Suprapubic skin (tissue), 4 donors: ENCODE measurements around the gene KIAA0825. TPM values are rescaled to one million over a fixed set of nuclear protein-coding genes. Genes with fewer than 3 reads are reported as not detected.

Experiments used
- DNase-seq, 2 donors: peaks; one replicate each; pipeline ENCODE4 v3.0.0-alpha.2; 2019; ENCODE audit warnings: low spot score in 2 of 2
- H3K27ac ChIP-seq: fragments of 200-600 bp; sonication (generic); one replicate; pipeline ENCODE4 v1.5.1; 2019
- H3K27me3 ChIP-seq: fragments of 200-600 bp; sonication (generic); one replicate; pipeline ENCODE4 v1.5.1; 2019
- H3K36me3 ChIP-seq: fragments of 200-600 bp; sonication (generic); one replicate; pipeline ENCODE4 v1.5.1; 2019
- H3K4me1 ChIP-seq: fragments of 200-600 bp; sonication (generic); one replicate; pipeline ENCODE4 v1.5.1; 2019
- H3K4me3 ChIP-seq: fragments of 200-600 bp; sonication (generic); one replicate; pipeline ENCODE4 v1.5.1; 2019; ENCODE audit warnings: mild to moderate bottlenecking
- H3K9me3 ChIP-seq: fragments of 200-600 bp; sonication (generic); one replicate; pipeline ENCODE4 v1.5.1; 2019
- EP300 ChIP-seq: sonication (generic); formaldehyde crosslinking; IDR thresholded peaks from one replicate; pipeline ENCODE4 v1.6.1; 2017; ENCODE audit warnings: antibody characterized with exemption
- POLR2A ChIP-seq, 2 donors: fragments of 450-650 bp; IDR thresholded peaks; one replicate each; pipeline ENCODE4 v1.6.1; 2017; ENCODE audit warnings: antibody characterized with exemption in 2 of 2, mild to moderate bottlenecking in 2 of 2, moderate library complexity in 2 of 2
- POLR2AphosphoS5 ChIP-seq, 3 donors: sonication (generic); formaldehyde crosslinking; IDR thresholded peaks; one replicate each; pipeline ENCODE4 v1.6.1; 2017; ENCODE audit warnings: antibody characterized with exemption in 3 of 3
- WGBS: methylation state at CpG from one replicate; pipeline ENCODE4 v1.1.5; 2018; 5-methylcytosine and 5-hydroxymethylcytosine counted together
- total RNA-seq, 4 donors: library from RNA; depleted of rRNA; stranded (reverse); fragments of >200 nt; gene quantifications; one replicate each; pipeline ENCODE4 v1.1.0, GENCODE V29; 2016
- TF ChIP-seq, protein P1 (sequence below), 2 donors: fragments of 200-600 bp in 1 of 2; fragments of 450-650 bp in 1 of 2; sonication (generic) in 1 of 2; IDR thresholded peaks; one replicate each; pipeline ENCODE4 v1.5.1; 2016 to 2019; ENCODE audit warnings: antibody characterized with exemption in 2 of 2, mild to moderate bottlenecking in 1 of 2, moderate library complexity in 1 of 2

The KIAA0825 gene
- total RNA-seq, 4 donors from 2014 or later: 3.4 to 5.8 (median 4.5) TPM

DNA sequence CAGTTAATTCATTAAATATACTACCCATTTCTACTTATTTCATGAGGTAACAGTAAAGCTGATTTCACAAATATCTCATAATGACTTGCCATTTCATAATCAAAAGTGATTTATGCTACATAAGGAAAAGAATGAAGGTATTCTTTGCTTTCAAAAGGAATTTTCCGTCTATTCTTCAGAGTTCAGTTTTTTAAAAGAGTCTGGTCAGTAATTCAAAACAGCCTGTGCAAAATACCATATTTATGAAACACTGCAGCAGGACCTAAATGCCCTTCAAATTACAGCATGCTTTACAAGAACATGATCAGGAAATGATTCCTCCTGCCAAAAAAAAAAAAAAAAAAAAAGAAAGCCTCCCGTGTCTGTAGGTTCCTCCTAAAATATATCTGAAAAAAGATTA lies 154.7 kb downstream of the KIAA0825 start:
- no peak for DNase-seq
- no peak overlapping the region for H3K4me3 ChIP-seq
- no peak for TF ChIP-seq POLR2AphosphoS5 (IDR thresholded peaks at IDR 0.05)
- no peak for TF ChIP-seq EP300
- TF ChIP-seq, protein P1, sequence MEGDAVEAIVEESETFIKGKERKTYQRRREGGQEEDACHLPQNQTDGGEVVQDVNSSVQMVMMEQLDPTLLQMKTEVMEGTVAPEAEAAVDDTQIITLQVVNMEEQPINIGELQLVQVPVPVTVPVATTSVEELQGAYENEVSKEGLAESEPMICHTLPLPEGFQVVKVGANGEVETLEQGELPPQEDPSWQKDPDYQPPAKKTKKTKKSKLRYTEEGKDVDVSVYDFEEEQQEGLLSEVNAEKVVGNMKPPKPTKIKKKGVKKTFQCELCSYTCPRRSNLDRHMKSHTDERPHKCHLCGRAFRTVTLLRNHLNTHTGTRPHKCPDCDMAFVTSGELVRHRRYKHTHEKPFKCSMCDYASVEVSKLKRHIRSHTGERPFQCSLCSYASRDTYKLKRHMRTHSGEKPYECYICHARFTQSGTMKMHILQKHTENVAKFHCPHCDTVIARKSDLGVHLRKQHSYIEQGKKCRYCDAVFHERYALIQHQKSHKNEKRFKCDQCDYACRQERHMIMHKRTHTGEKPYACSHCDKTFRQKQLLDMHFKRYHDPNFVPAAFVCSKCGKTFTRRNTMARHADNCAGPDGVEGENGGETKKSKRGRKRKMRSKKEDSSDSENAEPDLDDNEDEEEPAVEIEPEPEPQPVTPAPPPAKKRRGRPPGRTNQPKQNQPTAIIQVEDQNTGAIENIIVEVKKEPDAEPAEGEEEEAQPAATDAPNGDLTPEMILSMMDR (IDR thresholded peaks at IDR 0.05): no peak
- no peak for TF ChIP-seq POLR2A (IDR thresholded peaks at IDR 0.05)
- H3K27me3 ChIP-seq: no peaks in the 10 kb centered on the region
- H3K4me1 ChIP-seq: no peaks in the 10 kb centered on the region
- H3K27ac ChIP-seq: no peak overlapping the region
- no peaks in the 10 kb centered on the region for H3K36me3 ChIP-seq
- no peaks in the 10 kb centered on the region for H3K9me3 ChIP-seq
- WGBS: 46% methylated on average over 2 of the region's 2 CpGs

DNA sequence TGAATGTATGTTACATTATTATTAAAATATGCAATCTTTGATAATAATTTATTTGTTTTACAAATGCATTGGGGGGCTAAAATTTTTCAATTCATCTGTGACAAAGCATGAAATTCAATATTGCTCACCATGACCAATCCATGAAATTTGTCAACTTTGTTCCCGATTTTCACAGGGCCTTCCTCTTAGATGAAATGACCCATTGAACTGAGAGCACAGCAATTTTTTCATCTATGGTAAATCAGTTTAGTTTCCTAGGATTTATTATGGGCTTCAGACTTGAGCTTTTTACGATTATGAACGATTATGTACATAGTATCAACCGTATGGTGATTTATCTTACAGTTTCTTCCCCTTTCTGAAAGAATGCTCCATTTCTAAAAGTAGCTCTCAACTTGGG lies 157.3 kb downstream of the KIAA0825 start:
- 90% methylated on average over 4 of the region's 4 CpGs for WGBS
- no peak for DNase-seq
- Histone ChIP-seq H3K27me3 (no peaks in the 10 kb centered on the region), H3K4me1 (no peaks in the 10 kb centered on the region), H3K36me3 (no peaks in the 10 kb centered on the region), H3K4me3 (no peak overlapping the region), H3K27ac (no peak overlapping the region), H3K9me3 (no peaks in the 10 kb centered on the region)
- TF ChIP-seq EP300 (no peak), POLR2A (IDR thresholded peaks at IDR 0.05) (no peak), POLR2AphosphoS5 (IDR thresholded peaks at IDR 0.05) (no peak)
- TF ChIP-seq, protein P1 (IDR thresholded peaks at IDR 0.05): no peak

DNA sequence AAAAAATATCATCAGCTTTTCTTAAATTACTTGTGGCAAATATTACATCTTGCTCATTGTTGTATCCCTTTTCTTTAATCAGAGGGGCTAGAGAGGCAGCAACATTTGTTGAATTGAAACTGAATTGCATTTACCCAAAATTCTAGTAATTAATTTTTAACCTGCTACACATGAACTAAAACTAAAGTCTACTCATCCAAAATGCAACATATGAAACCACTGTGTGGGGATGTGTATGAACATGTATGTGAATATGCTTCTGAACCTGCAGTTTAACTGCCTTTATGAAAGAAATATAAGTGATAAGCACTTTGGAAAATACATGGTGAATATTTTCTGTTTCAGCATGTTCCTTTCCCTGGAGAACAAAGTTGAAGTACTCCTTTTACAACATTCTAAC lies 158.5 kb downstream of the KIAA0825 start:
- no peaks in the 10 kb centered on the region for H3K36me3 ChIP-seq
- H3K9me3 ChIP-seq: no peaks in the 10 kb centered on the region

DNA sequence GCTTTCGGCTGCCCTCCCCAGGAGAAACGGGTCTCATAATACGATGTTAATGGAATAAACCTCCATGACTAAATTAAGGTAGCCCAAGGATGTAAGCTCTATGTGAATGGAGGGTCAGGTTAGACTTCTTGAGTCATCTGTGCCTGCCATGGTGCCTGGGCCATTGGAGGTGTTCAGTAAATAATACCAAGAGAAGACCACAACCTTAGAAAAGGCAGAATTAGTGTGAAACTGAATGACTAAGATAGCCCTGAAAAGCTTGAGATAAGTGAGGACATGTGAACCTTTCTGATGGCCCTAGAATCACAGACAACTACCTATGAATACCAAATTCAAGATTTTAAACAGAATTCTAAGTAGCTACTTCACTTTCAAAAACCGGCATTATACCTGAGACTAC lies 160.6 kb downstream of the KIAA0825 start:
- H3K4me3 ChIP-seq: no peak overlapping the region
- H3K27me3 ChIP-seq: no peaks in the 10 kb centered on the region
- DNase-seq: no peak
- TF ChIP-seq EP300 (no peak), POLR2AphosphoS5 (IDR thresholded peaks at IDR 0.05) (no peak), POLR2A (IDR thresholded peaks at IDR 0.05) (no peak)
- TF ChIP-seq, protein P1 (IDR thresholded peaks at IDR 0.05): no peak
- WGBS: 98% methylated on average over 4 of the region's 4 CpGs
- H3K27ac ChIP-seq: no peak overlapping the region
- no peaks in the 10 kb centered on the region for H3K9me3 ChIP-seq
- H3K4me1 ChIP-seq: no peaks in the 10 kb centered on the region
- no peaks in the 10 kb centered on the region for H3K36me3 ChIP-seq

More for the DNA sequence above, 158.5 kb downstream of the KIAA0825 start:
- TF ChIP-seq, protein P1 (IDR thresholded peaks at IDR 0.05): no peak
- TF ChIP-seq EP300 (no peak), POLR2AphosphoS5 (IDR thresholded peaks at IDR 0.05) (no peak), POLR2A (IDR thresholded peaks at IDR 0.05) (no peak)
- no peak overlapping the region for H3K4me3 ChIP-seq
- DNase-seq: no peak
- no peak overlapping the region for H3K27ac ChIP-seq
- H3K27me3 ChIP-seq: no peaks in the 10 kb centered on the region
- no peaks in the 10 kb centered on the region for H3K4me1 ChIP-seq

DNA sequence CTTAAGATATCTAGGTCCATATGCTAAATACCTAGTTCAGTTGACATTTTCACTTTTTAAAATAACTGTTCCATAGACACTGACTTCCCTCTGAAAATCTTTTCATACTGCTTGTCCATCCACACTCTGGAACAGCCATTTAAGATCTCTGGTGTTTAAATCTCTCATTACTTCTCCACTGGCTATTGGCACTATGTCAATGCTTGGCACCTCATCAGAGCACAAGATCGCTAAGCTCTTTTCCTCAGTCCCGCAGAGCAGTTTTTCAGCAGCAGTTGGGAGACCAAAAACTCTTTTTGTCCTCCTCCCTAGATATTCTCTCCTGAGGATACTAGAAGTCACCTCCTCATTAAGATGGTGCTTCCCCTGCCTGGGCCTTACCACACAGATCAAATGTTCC lies 172.7 kb downstream of the KIAA0825 start:
- no peak for DNase-seq
- H3K4me1 ChIP-seq: no peaks in the 10 kb centered on the region
- no peak overlapping the region for H3K27ac ChIP-seq
- 50% methylated on average over 2 of the region's 2 CpGs for WGBS
- H3K4me3 ChIP-seq: no peak overlapping the region
- TF ChIP-seq POLR2A (IDR thresholded peaks at IDR 0.05) (no peak), EP300 (no peak), POLR2AphosphoS5 (IDR thresholded peaks at IDR 0.05) (no peak)
- TF ChIP-seq, protein P1 (IDR thresholded peaks at IDR 0.05): no peak
- H3K9me3 ChIP-seq: no peaks in the 10 kb centered on the region
- H3K27me3 ChIP-seq: no peaks in the 10 kb centered on the region
- no peaks in the 10 kb centered on the region for H3K36me3 ChIP-seq
